ENCODE measurements around the gene EPHX1.

- TF ChIP-seq CTCF (conservative IDR thresholded peaks at IDR 0.05; ENCODE audit: low read depth, low read length) (no peak), EZH2 (IDR thresholded peaks at IDR 0.05; ENCODE audit: low read length, unreplicated experiment) (no peak)
Measured at GRCh38 chr1:225890346-225891228, 80.7 kb downstream of the EPHX1 start.
